SK-N-MC (cell line): ENCODE results near the gene SLC9C1.

Experiments used
- EZH2 ChIP-seq: fragments of 200-600 bp; sonication (generic); IDR thresholded peaks from one replicate; pipeline ENCODE4 v1.6.1; 2017; ENCODE audit warnings: antibody characterized with exemption
- POLR2AphosphoS5 ChIP-seq: IDR thresholded peaks from 2 replicates; pipeline ENCODE4 v1.6.1; 2012; ENCODE audit warnings: mild to moderate bottlenecking, low read depth, low read length, borderline replicate concordance

GRCh38 chr3:112132088-112132487 is 161.9 kb downstream of the SLC9C1 start:
- TF ChIP-seq EZH2 (no peak), POLR2AphosphoS5 (no peak)
